NB4 (cell line): ENCODE results near the gene SLC9C2.
"Not testable (repeated sequence)": the region's sequence is repeated elsewhere in the genome, so short reads cannot be mapped to it uniquely, and the experiment has no call there.

Source experiments
- DNase-seq: peaks from one replicate; pipeline ENCODE4 v3.0.0; 2010; ENCODE audit warnings: low read depth
- H3K4me3 ChIP-seq: one replicate; pipeline ENCODE4 v1.5.1; 2011; ENCODE audit warnings: mild to moderate bottlenecking, low read depth, low read length, moderate library complexity
- MYC ChIP-seq: IDR thresholded peaks from 2 replicates; pipeline ENCODE4 v1.6.1; 2011; ENCODE audit warnings: low read depth, low read length
- POLR2A ChIP-seq: IDR thresholded peaks from 2 replicates; pipeline ENCODE4 v1.6.1; 2011; ENCODE audit warnings: mild to moderate bottlenecking; ENCODE audit not compliant: insufficient read length; ENCODE audit errors: extremely low read depth
- TF ChIP-seq, protein P1 (sequence below): IDR thresholded peaks from one replicate; pipeline ENCODE4 v1.5.1; 2012; ENCODE audit warnings: low read depth, low read length
- TF ChIP-seq, protein P2 (sequence below): IDR thresholded peaks from 2 replicates; pipeline ENCODE4 v1.6.1; 2011; ENCODE audit warnings: low read depth, low read length

Gene SLC9C2

DNA sequence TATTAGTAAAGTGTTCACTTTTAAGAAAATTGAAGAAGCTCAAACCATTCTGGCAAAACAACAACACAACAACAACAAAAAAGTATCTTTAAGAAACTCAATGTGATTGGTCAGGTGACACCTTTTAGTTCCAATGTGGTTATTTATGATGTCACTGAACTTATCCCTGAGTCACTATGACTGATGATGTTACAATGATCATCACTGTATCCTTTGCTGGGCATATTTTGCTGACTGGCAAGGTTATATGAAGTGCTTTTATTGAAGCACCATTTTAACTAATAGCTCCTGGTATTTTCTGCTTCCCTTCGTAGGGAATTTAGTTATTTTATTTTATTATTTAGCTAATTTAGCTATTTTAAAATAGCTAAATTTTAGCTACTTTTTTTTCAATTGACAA is 32.2 kb upstream of the SLC9C2 start, which contains the start of gene TEX50:
TSS of gene TEX50 (plus strand) at position 223 of the 400 bp plus-strand sequence. CDS start 184 bp downstream, outside the sequence.
- no peak for DNase-seq
- no peak within 1 kb of the TSS for H3K4me3 ChIP-seq
- no peak for TF ChIP-seq MYC
- no peak for TF ChIP-seq POLR2A
- TF ChIP-seq, protein P1, sequence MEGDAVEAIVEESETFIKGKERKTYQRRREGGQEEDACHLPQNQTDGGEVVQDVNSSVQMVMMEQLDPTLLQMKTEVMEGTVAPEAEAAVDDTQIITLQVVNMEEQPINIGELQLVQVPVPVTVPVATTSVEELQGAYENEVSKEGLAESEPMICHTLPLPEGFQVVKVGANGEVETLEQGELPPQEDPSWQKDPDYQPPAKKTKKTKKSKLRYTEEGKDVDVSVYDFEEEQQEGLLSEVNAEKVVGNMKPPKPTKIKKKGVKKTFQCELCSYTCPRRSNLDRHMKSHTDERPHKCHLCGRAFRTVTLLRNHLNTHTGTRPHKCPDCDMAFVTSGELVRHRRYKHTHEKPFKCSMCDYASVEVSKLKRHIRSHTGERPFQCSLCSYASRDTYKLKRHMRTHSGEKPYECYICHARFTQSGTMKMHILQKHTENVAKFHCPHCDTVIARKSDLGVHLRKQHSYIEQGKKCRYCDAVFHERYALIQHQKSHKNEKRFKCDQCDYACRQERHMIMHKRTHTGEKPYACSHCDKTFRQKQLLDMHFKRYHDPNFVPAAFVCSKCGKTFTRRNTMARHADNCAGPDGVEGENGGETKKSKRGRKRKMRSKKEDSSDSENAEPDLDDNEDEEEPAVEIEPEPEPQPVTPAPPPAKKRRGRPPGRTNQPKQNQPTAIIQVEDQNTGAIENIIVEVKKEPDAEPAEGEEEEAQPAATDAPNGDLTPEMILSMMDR: no peak
- TF ChIP-seq, protein P2, sequence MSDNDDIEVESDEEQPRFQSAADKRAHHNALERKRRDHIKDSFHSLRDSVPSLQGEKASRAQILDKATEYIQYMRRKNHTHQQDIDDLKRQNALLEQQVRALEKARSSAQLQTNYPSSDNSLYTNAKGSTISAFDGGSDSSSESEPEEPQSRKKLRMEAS: no peak

DNA sequence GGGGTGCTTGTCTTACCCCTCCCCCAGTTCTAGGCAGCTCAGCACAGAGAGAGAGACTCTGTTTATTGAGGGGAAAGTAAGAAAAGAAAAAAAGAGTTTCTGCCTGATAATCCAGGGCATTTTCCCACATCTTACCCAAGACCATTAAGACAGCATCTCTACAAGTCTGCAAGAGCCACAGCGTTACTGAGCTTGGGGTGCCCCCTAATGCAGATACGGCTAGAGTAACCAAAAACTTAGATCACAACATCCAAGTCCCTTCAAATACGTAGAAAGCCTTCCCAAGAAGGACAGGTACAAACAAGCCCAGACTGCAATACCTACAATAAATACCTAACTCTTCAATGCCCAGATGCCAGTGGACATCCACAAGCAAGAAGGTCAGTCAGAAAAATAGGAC is 26.0 kb upstream of the SLC9C2 start:
- DNase-seq: no peak
- TF ChIP-seq POLR2A (no peak), MYC (no peak)
- TF ChIP-seq, protein P2: no peak
- TF ChIP-seq, protein P1: no peak
- H3K4me3 ChIP-seq: no peak overlapping the region

DNA sequence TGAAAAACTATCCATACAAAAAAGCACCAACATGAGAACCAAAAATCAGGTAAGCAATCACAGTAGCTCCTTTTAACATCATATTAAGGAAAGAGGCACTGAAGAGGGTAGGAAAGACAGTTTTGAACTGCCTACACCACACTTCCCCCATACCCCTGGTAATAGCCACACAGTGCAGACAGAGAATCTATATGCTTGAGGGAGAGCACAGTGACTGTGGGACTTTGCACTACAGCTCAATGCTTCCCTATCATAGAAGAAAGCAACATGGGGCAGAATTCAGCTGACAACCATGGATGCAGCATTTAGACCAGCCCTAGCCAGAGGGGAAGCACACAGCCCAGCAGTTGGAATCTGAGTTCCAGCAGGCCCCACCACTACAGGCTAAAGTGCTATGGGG is 24.4 kb upstream of the SLC9C2 start:
- no peak overlapping the region for H3K4me3 ChIP-seq
- DNase-seq: no peak
- TF ChIP-seq, protein P2: no peak
- no peak for TF ChIP-seq MYC
- TF ChIP-seq POLR2A: no peak
- TF ChIP-seq, protein P1: no peak

DNA sequence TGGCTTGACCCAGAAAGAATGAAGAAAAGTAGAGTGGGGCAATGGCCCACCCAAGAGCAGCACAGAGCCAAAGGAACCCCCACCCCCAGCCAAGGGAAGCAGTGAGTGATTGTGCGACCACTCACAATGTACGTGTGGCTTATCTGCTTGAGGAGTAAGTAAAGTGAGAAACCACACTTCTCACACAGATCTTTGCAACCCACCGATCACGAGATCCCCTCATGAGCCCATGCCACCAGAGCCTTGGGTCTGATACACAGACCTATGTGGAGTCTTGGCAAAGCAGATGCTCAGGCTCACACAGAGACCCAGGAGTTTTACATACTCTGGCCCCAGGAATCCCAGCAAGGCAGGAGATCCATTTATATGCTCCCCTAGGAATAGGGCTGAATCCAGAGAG is 14.0 kb upstream of the SLC9C2 start:
- no peak for DNase-seq
- no peak overlapping the region for H3K4me3 ChIP-seq
- TF ChIP-seq, protein P2: no peak
- TF ChIP-seq POLR2A: no peak
- no peak for TF ChIP-seq MYC
- TF ChIP-seq, protein P1: no peak

DNA sequence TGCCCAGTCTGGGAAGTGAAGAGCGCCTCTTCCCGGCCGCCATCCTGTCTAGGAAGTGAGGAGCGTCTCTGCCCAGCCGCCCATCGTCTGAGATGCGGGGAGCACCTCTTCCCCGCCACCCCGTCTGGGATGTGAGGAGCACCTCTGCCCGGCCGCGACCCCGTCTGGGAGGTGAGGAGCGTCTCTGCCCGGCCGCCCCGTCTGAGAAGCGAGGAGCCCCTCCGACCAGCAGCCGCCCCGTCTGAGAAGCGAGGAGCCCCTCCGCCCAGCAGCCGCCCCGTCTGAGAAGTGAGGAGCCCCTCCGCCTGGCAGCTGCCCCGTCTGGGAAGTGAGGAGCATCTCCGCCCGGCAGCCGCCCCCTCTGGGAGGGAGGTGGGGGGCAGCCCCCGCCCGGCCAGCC is 10.2 kb upstream of the SLC9C2 start:
- DNase-seq, H3K4me3 ChIP-seq: not testable (repeated sequence)

DNA sequence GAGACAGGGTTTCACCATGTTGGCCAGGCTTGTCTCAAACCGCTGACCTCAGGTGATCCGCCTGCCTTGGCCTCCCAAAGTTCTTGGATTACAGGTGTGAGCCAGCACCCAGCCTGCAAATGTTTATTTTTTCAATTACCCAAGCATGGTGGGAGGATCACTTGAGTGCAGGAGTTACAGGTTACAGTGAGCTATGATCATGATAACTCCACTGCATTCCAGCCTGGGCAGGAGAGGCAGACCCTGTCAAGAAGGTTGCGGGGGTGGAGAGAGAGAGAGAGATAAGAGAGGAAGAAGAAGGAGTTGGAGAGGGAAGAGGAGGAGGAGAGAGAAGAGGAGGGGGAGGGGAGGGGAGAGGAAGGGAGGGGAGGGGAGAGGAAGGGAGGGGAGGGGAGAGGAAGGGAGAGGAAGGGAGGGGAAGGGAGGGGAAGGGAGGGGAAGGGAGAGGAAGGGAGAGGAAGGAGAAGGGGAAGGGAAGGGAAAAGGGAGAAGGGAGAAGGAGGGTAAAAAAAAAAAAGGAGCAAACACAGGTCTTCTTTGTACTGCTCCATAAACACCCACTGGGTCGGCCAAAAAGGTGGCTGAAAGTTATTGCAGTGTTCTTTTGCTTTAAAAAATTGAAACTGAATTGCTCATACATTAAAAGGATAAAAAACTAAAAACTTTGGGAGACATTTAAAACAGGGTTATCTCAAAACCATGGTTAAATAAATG is 5.8 kb upstream of the SLC9C2 start:
- DNase-seq: no peak
- H3K4me3 ChIP-seq: no peak overlapping the region
- no peak for TF ChIP-seq MYC
- TF ChIP-seq, protein P1: no peak
